H1 (cell line): ENCODE data around the gene PKD1. TPM values are rescaled to one million over a fixed set of nuclear protein-coding genes. Genes with fewer than 3 reads are reported as not detected.

Source experiments
- CTCF ChIA-PET: fragments of 300-600 bp; sonication (Branson Sonifier 250); formaldehyde crosslinking; loops from one replicate; lab custom pipeline; 2021; ENCODE audit not compliant: partially characterized antibody; lab: Charles Lee
- POLR2A ChIA-PET: fragments of 300-600 bp; sonication (Branson Sonifier 250); formaldehyde crosslinking; loops from one replicate; lab custom pipeline; 2021; ENCODE audit warnings: inconsistent platforms; ENCODE audit not compliant: partially characterized antibody; lab: Charles Lee
- DNase-seq, 2 experiments: peaks; one replicate each; pipeline versions ENCODE4 v3.0.0 to v3.0.0-alpha.2; 2010 to 2022; ENCODE audit warnings: low spot score in 2 of 2, low read depth in 1 of 2, mixed read lengths in 1 of 2
- FAIRE-seq: peaks from 2 replicates; lab custom pipeline; 2011; peaks lifted over from hg19 to GRCh38; lab: Jason Lieb, UNC
- H2AFZ ChIP-seq: 2 replicates; pipeline ENCODE4 v1.8.1; 2012; ENCODE audit warnings: low read length, inconsistent platforms
- H2AK5ac ChIP-seq: 2 replicates; pipeline ENCODE4 v1.6.1; 2013; ENCODE audit warnings: low read depth, low read length
- H2BK120ac ChIP-seq: replicated peaks from 2 replicates; pipeline ENCODE3; 2013; ENCODE audit warnings: low read depth, low read length, inconsistent platforms
- H2BK12ac ChIP-seq: 2 replicates; pipeline ENCODE4 v1.6.1; 2013; ENCODE audit warnings: low read depth, low read length
- H2BK15ac ChIP-seq: 2 replicates; pipeline ENCODE4 v1.6.1; 2013; ENCODE audit warnings: low read length
- H2BK20ac ChIP-seq: 2 replicates; pipeline ENCODE4 v1.6.1; 2013; ENCODE audit warnings: low read length
- H2BK5ac ChIP-seq: 2 replicates; pipeline ENCODE4 v1.6.1; 2013; ENCODE audit warnings: low read depth, low read length
- H3K14ac ChIP-seq: 2 replicates; pipeline ENCODE4 v1.6.1; 2013; ENCODE audit warnings: inconsistent platforms; ENCODE audit not compliant: insufficient read length
- H3K18ac ChIP-seq: 2 replicates; pipeline ENCODE4 v1.6.1; 2013; ENCODE audit warnings: low read length; ENCODE audit errors: extremely low read depth
- H3K23ac ChIP-seq: 2 replicates; pipeline ENCODE4 v1.6.1; 2013; ENCODE audit warnings: inconsistent platforms; ENCODE audit not compliant: insufficient read length
- H3K23me2 ChIP-seq: 2 replicates; pipeline ENCODE4 v1.6.1; 2013; ENCODE audit warnings: low read depth, low read length
- H3K27ac ChIP-seq: 2 replicates; pipeline ENCODE4 v1.6.1; 2011; ENCODE audit warnings: low read depth, low read length, inconsistent platforms
- H3K27me3 ChIP-seq, 4 experiments: replicated peaks in 1 of 4; 1 replicate in 1 of 4; 2 replicates in 3 of 4; pipeline versions ENCODE4 v1.6.1 to v1.8.1; 2011 to 2013; ENCODE audit warnings: low read length in 3 of 4, mild to moderate bottlenecking in 3 of 4, inconsistent platforms in 2 of 4, mixed read lengths in 2 of 4, moderate library complexity in 1 of 4; ENCODE audit not compliant: control insufficient read depth in 3 of 4, insufficient read depth in 3 of 4; ENCODE audit errors: extremely low read depth in 1 of 4
- H3K36me3 ChIP-seq, 4 experiments: 2 replicates each; pipeline versions ENCODE4 v1.6.1 to v1.8.1; 2011 to 2013; ENCODE audit warnings: mild to moderate bottlenecking in 4 of 4, low read length in 3 of 4, moderate library complexity in 2 of 4, control low read depth in 1 of 4, inconsistent platforms in 1 of 4; ENCODE audit not compliant: insufficient read depth in 4 of 4, control insufficient read depth in 2 of 4
- H3K4ac ChIP-seq: replicated peaks from 2 replicates; pipeline ENCODE3; 2013; ENCODE audit warnings: low read length, low read depth, mixed read lengths, inconsistent platforms; ENCODE audit not compliant: insufficient read length
- H3K4me1 ChIP-seq, 4 experiments: replicated peaks in 1 of 4; 1 replicate in 1 of 4; 2 replicates in 3 of 4; pipeline versions ENCODE4 v1.6.1 to v1.8.1; 2011 to 2013; ENCODE audit warnings: low read length in 3 of 4, inconsistent platforms in 2 of 4, mixed read lengths in 1 of 4; ENCODE audit not compliant: insufficient read depth in 4 of 4, control insufficient read depth in 3 of 4
- H3K4me2 ChIP-seq, 2 experiments: 2 replicates each; pipeline versions ENCODE4 v1.6.1 to v1.8.1; 2011 to 2013; ENCODE audit warnings: low read depth in 2 of 2, low read length in 2 of 2, control low read depth in 1 of 2, inconsistent platforms in 1 of 2, mild to moderate bottlenecking in 1 of 2; ENCODE audit not compliant: insufficient read depth in 1 of 2
- H3K4me3 ChIP-seq, 4 experiments: fragments of 200-600, 300-600 bp in 1 of 4; sonication (generic), shearing (Covaris generic), sonication (Bioruptor Twin) in 1 of 4; 2 replicates each; pipeline versions ENCODE4 v1.5.1 to v1.8.1; 2011 to 2016; ENCODE audit warnings: low read length in 4 of 4, low read depth in 3 of 4, control low read depth in 2 of 4, inconsistent platforms in 2 of 4, mild to moderate bottlenecking in 2 of 4, mixed read lengths in 1 of 4, moderate library complexity in 1 of 4; ENCODE audit not compliant: insufficient read depth in 2 of 4; ENCODE audit errors: extremely low read depth in 1 of 4
- H3K56ac ChIP-seq: replicated peaks from 2 replicates; pipeline ENCODE3; 2013; ENCODE audit warnings: low read depth, mild to moderate bottlenecking, mixed read lengths, low read length, inconsistent platforms; ENCODE audit not compliant: insufficient read length
- H3K79me1 ChIP-seq: 2 replicates; pipeline ENCODE4 v1.6.1; 2013; ENCODE audit warnings: low read depth, low read length, control low read depth
- H3K79me2 ChIP-seq, 2 experiments: 2 replicates each; pipeline versions ENCODE4 v1.6.1 to v1.8.1; 2012 to 2013; ENCODE audit warnings: low read length in 2 of 2, mild to moderate bottlenecking in 2 of 2, inconsistent platforms in 1 of 2; ENCODE audit not compliant: insufficient read depth in 2 of 2, control insufficient read depth in 1 of 2
- H3K9ac ChIP-seq, 4 experiments: replicated peaks in 1 of 4; 1 replicate in 1 of 4; 2 replicates in 3 of 4; pipeline versions ENCODE4 v1.6.1 to v1.8.1; 2011 to 2013; ENCODE audit warnings: low read depth in 3 of 4, low read length in 3 of 4, control low read depth in 2 of 4, mild to moderate bottlenecking in 2 of 4, moderate library complexity in 2 of 4, inconsistent platforms in 1 of 4; ENCODE audit errors: extremely low read depth in 1 of 4
- H3K9me3 ChIP-seq, 2 experiments: 2 replicates each; pipeline versions ENCODE4 v1.6.1 to v1.8.1; 2012 to 2013; ENCODE audit warnings: mild to moderate bottlenecking in 2 of 2, moderate library complexity in 2 of 2, control low read depth in 1 of 2, inconsistent platforms in 1 of 2, low read depth in 1 of 2, low read length in 1 of 2, mixed read lengths in 1 of 2; ENCODE audit not compliant: insufficient read depth in 2 of 2
- H4K20me1 ChIP-seq, 2 experiments: replicated peaks in 1 of 2; 2 replicates each; pipeline versions ENCODE3 to v1.8.1; 2011 to 2013; ENCODE audit warnings: inconsistent platforms in 2 of 2, low read length in 2 of 2, mild to moderate bottlenecking in 1 of 2; ENCODE audit not compliant: insufficient read depth in 2 of 2, control insufficient read depth in 1 of 2
- H4K5ac ChIP-seq: 2 replicates; pipeline ENCODE4 v1.6.1; 2013; ENCODE audit warnings: low read length, low read depth, mixed read lengths, inconsistent platforms; ENCODE audit not compliant: insufficient read length
- H4K8ac ChIP-seq: 2 replicates; pipeline ENCODE4 v1.8.0; 2013; ENCODE audit warnings: mild to moderate bottlenecking, moderate library complexity, low read length, inconsistent platforms; ENCODE audit not compliant: insufficient read depth; ENCODE audit errors: extremely low read depth
- H4K91ac ChIP-seq: replicated peaks from 2 replicates; pipeline ENCODE3; 2013; ENCODE audit warnings: low read length, mixed read lengths, inconsistent platforms; ENCODE audit not compliant: insufficient read length
- ATF2 ChIP-seq: IDR thresholded peaks from 2 replicates; pipeline ENCODE4 v1.6.1; 2012; ENCODE audit warnings: low read length, inconsistent platforms
- BCL11A ChIP-seq, 2 experiments: IDR thresholded peaks; one replicate each; pipeline ENCODE4 v1.6.1; 2011; ENCODE audit warnings: low read depth in 2 of 2, low read length in 2 of 2, mild to moderate bottlenecking in 2 of 2
- BRCA1 ChIP-seq: IDR thresholded peaks from 2 replicates; pipeline ENCODE4 v1.6.1; 2012; ENCODE audit warnings: low read depth, low read length, improper control_type of control experiment
- CREB1 ChIP-seq: IDR thresholded peaks from 2 replicates; pipeline ENCODE4 v1.6.1; 2012; ENCODE audit warnings: inconsistent platforms
- CTBP2 ChIP-seq: IDR thresholded peaks from 2 replicates; pipeline ENCODE4 v1.7.0; 2011; ENCODE audit warnings: borderline replicate concordance, mild to moderate bottlenecking, moderate library complexity, mixed read lengths, low read length; ENCODE audit not compliant: insufficient read depth, insufficient read length
- GTF2F1 ChIP-seq: IDR thresholded peaks from 2 replicates; pipeline ENCODE4 v1.6.1; 2012; ENCODE audit warnings: low read depth, low read length, improper control_type of control experiment, borderline replicate concordance
- KDM1A ChIP-seq: fragments of 200-600, 300-600 bp; sonication (generic); IDR thresholded peaks from 2 replicates; pipeline ENCODE4 v1.7.1; 2016; ENCODE audit warnings: mild to moderate bottlenecking, low read length, borderline replicate concordance
- NANOG ChIP-seq: IDR thresholded peaks from 2 replicates; pipeline ENCODE4 v1.6.1; 2011; ENCODE audit warnings: low read length, low read depth, mild to moderate bottlenecking, inconsistent platforms; ENCODE audit not compliant: insufficient read depth, poor library complexity, severe bottlenecking
- PHF8 ChIP-seq: fragments of 200-600 bp; sonication (generic); conservative IDR thresholded peaks from 2 replicates; pipeline ENCODE4 v1.7.1; 2012; ENCODE audit warnings: low read depth, mild to moderate bottlenecking, inconsistent platforms, low read length, moderate library complexity
- SAP30 ChIP-seq: fragments of 300-600 bp; sonication (generic); IDR thresholded peaks from 2 replicates; pipeline ENCODE4 v1.7.1; 2012; ENCODE audit warnings: low read length, moderate library complexity, mild to moderate bottlenecking, inconsistent platforms; ENCODE audit not compliant: insufficient read depth, insufficient replicate concordance
- SRF ChIP-seq: IDR thresholded peaks from 2 replicates; pipeline ENCODE4 v1.6.1; 2011; ENCODE audit warnings: mild to moderate bottlenecking, low read depth, low read length, moderate library complexity
- TEAD4 ChIP-seq: IDR thresholded peaks from 2 replicates; pipeline ENCODE4 v1.6.1; 2012; ENCODE audit warnings: low read depth, low read length, inconsistent platforms, mixed read lengths
- WGBS, 2 experiments: shearing (Covaris generic) in 1 of 2; methylation state at CpG; one replicate each; pipeline versions ENCODE4 v1.1.6 to v1.1.7; 2013 to 2015; ENCODE audit warnings: low lambda C conversion rate in 2 of 2, mixed read lengths in 2 of 2, inconsistent platforms in 1 of 2, low coverage in 1 of 2, missing lambda C conversion rate in 1 of 2; ENCODE audit not compliant: insufficient replicate concordance in 2 of 2, insufficient coverage in 1 of 2, insufficient read length in 1 of 2; ENCODE audit errors: extremely low coverage in 1 of 2, missing lambda C conversion rate in 1 of 2; 5-methylcytosine and 5-hydroxymethylcytosine counted together
- polyA plus RNA-seq, 7 experiments: library from polyadenylated mRNA; depleted of rRNA in 3 of 7; stranded (reverse) in 5 of 7; unstranded in 2 of 7; fragments of >200 nt in 5 of 7; fragments of 200-250 nt in 2 of 7; gene quantifications; 1 replicate in 5 of 7; 2 replicates in 1 of 7; 4 replicates in 1 of 7; pipeline versions ENCODE4 v1.2.1 to v1.2.3, GENCODE V29; 2011 to 2013; ENCODE audit warnings: missing spikeins in 2 of 7, mixed read lengths in 2 of 7
- total RNA-seq: library from RNA; stranded (reverse); fragmentation: NEBNext Ultra II Directional; extraction: Animal tissue kit (Norgen Biotek cat#: 25700); gene quantifications from 2 replicates; pipeline ENCODE4 v1.2.1, GENCODE V29; 2021

Gene PKD1
- total and polyA plus RNA-seq, 2 of the 8 experiments (the other 6 are each of a cell fraction or from before 2014, with no cell fraction given) = 40.6 to 52.7 TPM

GRCh38 chr16:2061526-2061925, 74.2 kb downstream of the PKD1 start:
- H3K23me2 ChIP-seq = no peaks in the 10 kb centered on the region
- no peaks in the 10 kb centered on the region for H3K4me1 ChIP-seq
- ChIA-PET POLR2A (interaction anchor here (0.8 to 3.6 kb wide), 4 partner anchors 10 to 98 kb away, joined by 3 to 11 read pairs (median 4); partner anchors contain the start of gene TRAF7), CTCF (interaction anchor here (0.6 to 2.8 kb wide), 5 partner anchors 11 to 132 kb away, joined by 3 to 14 read pairs (median 4); no protein-coding TSS in a partner anchor)
- no peak overlapping the region for H3K4me3 ChIP-seq
- H4K91ac ChIP-seq = no peak overlapping the region
- no peak overlapping the region for H2BK12ac ChIP-seq
- no peaks in the 10 kb centered on the region for H3K79me2 ChIP-seq
- TF ChIP-seq GTF2F1 = no peak
- no peak for TF ChIP-seq BRCA1
- TF ChIP-seq PHF8 = no peak
- TF ChIP-seq NANOG = no peak
- TF ChIP-seq TEAD4 = no peak
- no peak for TF ChIP-seq CREB1
- no peak for TF ChIP-seq CTBP2
- no peak for TF ChIP-seq ATF2
- TF ChIP-seq SAP30 = no peak
- TF ChIP-seq KDM1A = no peak
- TF ChIP-seq SRF = no peak
- TF ChIP-seq BCL11A (IDR thresholded peaks at IDR 0.05; ENCODE audit: low read depth in 2 of 2, low read length in 2 of 2) = no peak
- H2BK5ac ChIP-seq = no peak overlapping the region
- 95% methylated on average over 13 of the region's 13 CpGs; no CpG with 5 or more reads in 1 of the 2 experiments for WGBS, 2 experiments
- H3K27me3 ChIP-seq = no peaks in the 10 kb centered on the region
- no peaks in the 10 kb centered on the region for H3K79me1 ChIP-seq
- no peak overlapping the region for H2BK20ac ChIP-seq
- H3K27ac ChIP-seq = no peak overlapping the region
- H3K4ac ChIP-seq = no peak overlapping the region
- H3K4me2 ChIP-seq = no peak overlapping the region
- H3K9me3 ChIP-seq = no peaks in the 10 kb centered on the region
- DNase-seq (no peak), FAIRE-seq (no peak)
- H4K8ac ChIP-seq = no peak overlapping the region
- no peak overlapping the region for H3K23ac ChIP-seq
- H2BK15ac ChIP-seq = no peak overlapping the region
- no peak overlapping the region for H2AFZ ChIP-seq
- H2AK5ac ChIP-seq = no peak overlapping the region
- H4K20me1 ChIP-seq = peaks cover 0 to 14% of the 10 kb centered on the region in 2 experiments
- H3K14ac ChIP-seq = no peak overlapping the region
- peaks cover 2 to 14% (median 6%) of the 10 kb centered on the region in 4 experiments; a peak in 6 of 8 replicates for H3K36me3 ChIP-seq
- H4K5ac ChIP-seq = no peak overlapping the region
- H3K56ac ChIP-seq = no peak overlapping the region
- H3K18ac ChIP-seq = no peak overlapping the region
- H2BK120ac ChIP-seq = no peak overlapping the region
- H3K9ac ChIP-seq = no peak overlapping the region
